GM21381 (cell line): ENCODE results near the gene PRRG1.
"Not testable (repeated sequence)": the region's sequence is repeated elsewhere in the genome, so short reads cannot be mapped to it uniquely, and the experiment has no call there.

ENCODE experiments used
- ATAC-seq: cut with Tn5 transposase; IDR thresholded peaks from one replicate; pipeline ENCODE4 v1.9.1; 2021; ENCODE audit warnings: mild to moderate bottlenecking, moderate library complexity; ENCODE audit not compliant: unreplicated experiment

PRRG1 gene

DNA sequence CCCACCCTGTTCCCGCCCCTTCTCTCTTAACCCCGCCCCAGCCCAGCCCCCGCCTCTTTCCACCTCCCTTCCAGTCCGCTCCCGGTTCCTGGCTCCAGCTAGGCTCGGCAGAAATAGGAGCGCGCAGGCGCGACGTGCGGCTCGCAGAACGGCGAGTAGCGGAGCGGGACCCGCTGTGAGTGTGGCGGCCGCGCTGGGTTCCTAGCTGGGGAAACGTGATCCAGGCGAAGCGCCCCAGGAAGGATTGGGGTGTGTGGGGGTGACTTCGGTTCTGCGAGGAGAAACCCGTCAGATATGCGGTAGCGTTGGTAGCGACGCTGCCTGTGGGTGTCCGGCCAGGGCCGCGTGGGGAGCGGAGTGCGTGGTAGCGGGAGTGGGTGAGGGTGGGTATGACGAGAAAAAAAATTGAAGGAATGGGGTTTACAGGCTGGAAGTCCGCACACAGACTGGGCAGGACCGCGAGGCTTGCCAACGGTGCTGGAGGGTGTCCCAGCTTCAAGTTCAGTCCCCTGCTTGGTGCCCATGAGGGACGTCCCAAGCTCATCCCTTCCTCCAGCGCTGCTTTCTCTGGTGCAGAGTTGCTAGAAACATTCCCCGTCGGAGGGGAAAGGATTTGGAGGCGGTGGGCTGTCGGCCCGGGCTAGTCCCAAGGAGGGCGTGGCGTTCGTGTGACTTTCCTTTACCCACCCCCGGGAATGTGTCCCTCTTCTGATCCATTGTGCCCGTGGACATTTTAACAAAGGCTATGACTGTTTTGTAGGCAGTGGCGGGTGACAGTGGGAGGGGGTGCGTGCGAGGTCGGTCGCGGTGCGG is at the start of gene PRRG1:
Gene PRRG1 (plus strand): TSS at position 144 of the 813 bp plus-strand sequence. CDS start 56,886 bp downstream, outside the sequence.
- ATAC-seq, result no peak

DNA sequence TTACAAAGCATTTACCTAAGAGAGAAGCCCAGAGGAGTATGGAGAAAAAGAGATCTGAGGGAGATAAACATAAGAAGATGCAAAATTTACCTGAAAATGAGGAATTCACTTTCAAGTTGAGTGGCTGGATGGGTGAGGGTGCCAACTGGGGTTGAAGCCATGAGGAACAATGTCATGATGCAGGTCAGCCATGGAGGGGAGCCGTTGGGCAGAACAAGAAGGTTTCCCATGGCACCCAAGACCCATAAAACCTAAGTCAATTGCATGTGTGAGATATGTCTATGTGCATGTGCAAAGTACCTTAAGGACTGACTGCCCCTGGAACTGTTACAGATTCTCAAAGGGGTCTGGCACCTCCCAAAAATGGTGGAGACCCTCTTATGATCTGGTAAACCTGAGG is 46.6 kb upstream of the PRRG1 start:
- no peak for ATAC-seq

GRCh38 chrX:37305238-37305637 is 43.9 kb upstream of the PRRG1 start:
- not testable (repeated sequence) for ATAC-seq

- ATAC-seq, result no peak
Measured at GRCh38 chrX:37314531-37314930, 34.6 kb upstream of the PRRG1 start.

DNA sequence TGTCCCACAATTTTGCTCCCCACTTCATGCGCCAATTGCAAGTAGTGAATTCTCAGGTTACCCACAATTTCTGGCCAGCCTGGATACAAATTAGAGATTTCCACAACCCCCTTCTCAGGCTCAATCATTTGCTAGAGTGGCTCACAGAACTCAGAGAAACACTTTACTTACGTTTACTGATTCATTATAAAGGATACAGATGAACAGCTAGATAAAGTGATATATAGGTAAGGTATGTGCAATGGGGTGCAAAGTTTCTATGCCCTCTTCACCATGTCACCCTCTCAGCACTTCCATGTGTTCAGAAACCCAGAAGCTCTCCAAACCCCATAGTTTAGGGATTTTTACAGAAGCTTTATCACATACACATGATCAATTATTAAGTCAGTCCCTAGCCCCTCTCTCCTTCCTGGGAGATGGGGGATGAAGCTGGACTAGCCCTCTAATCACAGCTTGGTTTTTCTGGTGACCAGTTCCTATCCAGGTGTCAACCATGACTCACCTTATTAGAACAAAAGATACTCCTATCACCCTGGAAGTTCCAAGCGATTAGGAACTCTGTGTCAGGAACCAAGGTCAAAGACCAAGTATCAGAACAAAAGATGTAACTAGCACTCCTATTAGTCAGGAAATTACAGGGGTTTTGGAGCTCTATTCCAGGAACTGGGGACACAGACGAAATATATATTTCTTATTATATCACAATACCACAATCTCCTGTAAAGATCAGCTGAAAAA is 33.5 kb upstream of the PRRG1 start:
- no peak for ATAC-seq

DNA sequence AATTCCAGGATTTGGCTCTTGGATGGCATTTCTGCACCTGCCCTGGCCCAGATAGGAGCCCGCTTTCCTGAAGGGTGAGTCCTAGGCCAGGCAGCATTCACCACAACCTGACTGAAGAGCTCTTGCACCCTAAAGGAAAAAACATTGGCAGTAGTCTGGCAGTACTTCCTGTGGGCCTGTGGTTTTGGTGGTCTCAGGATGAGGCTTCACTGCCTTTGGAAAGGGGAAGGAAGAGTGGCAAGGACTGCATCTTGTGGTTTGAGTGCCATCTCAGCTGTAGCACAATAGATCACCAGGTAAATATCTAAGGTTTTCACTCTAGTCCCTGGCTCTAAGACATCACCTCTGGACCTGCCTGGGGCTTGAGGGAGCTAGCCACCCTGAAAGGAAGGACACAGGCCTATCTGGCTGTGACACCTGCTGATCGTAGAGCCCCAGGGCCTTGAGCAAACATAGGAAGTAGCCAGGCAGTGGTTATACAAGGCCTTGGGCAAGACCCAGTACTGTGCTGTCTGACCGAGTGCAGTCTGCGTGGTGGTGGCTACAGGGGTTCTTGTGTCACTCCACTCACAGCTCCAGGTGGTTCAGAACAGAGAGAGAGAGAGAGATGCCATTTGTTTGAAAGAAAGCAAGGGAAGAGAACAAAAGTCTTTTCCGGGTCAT is 28.5 kb upstream of the PRRG1 start:
- no peak for ATAC-seq

- ATAC-seq, result no peak
Measured at GRCh38 chrX:37330642-37331041, 18.5 kb upstream of the PRRG1 start.

DNA sequence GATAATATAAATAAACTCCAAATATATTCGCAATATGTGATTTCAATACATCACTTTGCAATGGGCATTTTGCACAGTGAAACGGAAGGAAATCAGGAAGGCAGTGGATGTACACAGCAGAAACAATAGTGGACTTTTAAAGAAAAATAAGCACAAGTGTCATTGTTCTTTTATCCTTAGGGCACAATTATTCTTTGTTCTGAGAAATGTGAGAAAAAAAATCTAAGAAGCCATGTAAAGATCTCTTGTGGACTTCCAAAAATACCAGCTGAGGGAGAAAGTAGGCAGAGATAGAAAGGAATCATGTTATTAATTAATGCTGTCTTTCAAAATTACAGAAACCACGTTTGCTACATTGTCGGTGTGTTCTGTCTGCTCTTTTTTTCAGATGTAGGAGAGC is 17.6 kb upstream of the PRRG1 start:
- no peak for ATAC-seq

DNA sequence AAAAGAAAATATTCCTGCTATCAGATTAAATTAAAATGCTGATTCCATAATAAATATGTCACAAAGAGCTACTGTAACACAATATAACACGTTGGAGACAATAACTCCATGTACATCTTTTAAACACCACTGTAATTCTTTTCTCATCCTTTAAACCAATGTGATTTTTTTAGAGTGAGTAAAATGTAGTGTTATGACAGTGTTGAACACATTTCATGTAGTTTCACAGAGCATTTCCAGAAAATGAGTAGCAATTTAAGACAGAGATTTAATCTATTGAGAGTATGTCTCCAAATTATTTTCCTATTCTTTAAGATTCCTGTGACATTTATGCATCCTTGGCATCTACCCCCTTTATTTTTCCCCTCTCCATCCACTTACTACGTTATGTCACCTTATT is 17.1 kb upstream of the PRRG1 start:
- no peak for ATAC-seq

GRCh38 chrX:37332987-37333658 is 16.0 kb upstream of the PRRG1 start:
- ATAC-seq, result no peak

- ATAC-seq, result no peak
Measured at GRCh38 chrX:37347420-37347819, 1.7 kb upstream of the PRRG1 start.

DNA sequence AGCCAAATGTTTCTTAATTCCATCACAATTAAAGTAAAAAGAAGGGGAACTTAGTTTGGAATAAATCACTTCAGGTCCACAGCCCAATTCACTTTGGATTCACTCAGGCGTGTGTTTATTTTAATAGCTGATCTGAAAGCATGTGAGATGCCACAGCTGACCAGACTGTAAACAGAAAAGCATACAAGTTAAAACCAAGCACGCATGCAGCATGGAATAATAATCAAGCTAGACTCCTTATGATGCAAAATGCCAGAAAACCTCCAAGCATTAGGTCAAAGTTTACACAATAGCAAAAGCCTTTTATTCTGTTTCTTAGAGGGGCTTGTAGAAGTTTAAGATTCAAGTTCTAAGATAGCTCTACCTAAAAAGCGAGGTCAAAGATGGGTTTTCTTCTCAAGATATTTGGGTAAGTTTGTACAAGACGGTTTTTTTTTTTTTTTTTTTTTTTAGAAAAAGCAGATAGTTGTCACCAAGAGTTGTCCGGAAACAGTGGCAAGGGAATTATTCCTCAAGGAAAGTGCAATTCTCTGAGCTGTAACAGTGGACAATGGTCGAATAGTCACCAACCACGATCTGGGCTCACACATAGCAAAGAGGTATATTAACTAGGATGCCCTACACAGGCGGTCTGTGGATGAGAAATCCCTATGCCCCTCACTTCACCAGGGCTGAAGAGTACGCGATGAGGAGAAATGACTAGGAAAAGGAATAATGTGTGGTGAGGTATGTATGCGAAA is 763 bp upstream of the PRRG1 start:
- no peak for ATAC-seq

GRCh38 chrX:37348971-37349220 is 268 bp upstream of the PRRG1 start:
- ATAC-seq, result no peak

DNA sequence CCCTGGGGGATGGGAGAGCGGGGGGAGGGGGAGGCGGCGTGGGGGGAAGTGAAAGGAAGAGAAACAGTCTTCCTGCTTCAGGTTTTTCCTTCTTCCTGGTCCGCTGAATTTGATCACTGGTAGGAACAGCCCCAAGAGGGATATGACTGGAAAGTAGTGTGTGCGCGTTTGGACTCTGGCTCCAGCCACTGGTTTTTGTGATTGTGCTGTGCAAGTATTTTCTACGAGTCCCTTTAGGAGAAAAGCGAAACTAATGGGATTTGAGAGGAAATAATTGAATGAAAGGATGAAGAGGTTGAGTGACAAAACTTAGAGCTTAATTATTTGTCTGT is 836 bp downstream of the PRRG1 start:
- no peak for ATAC-seq

GRCh38 chrX:37353646-37354045 is 4.5 kb downstream of the PRRG1 start:
- no peak for ATAC-seq

GRCh38 chrX:37357436-37357835 is 8.3 kb downstream of the PRRG1 start:
- no peak for ATAC-seq

- ATAC-seq, result no peak
Measured at GRCh38 chrX:37361596-37361995, 12.4 kb downstream of the PRRG1 start.

- ATAC-seq, result no peak
Measured at GRCh38 chrX:37364666-37365065, 15.5 kb downstream of the PRRG1 start.

- ATAC-seq, result no peak
Measured at GRCh38 chrX:37367946-37368345, 18.8 kb downstream of the PRRG1 start.

GRCh38 chrX:37370499-37371141 is 21.5 kb downstream of the PRRG1 start:
- ATAC-seq, result no peak
